DOHH2 (cell line): ENCODE data around the gene MUC5AC.

Experiments
- CTCF ChIP-seq: fragments of 200-600 bp; sonication (generic); IDR thresholded peaks from one replicate; pipeline ENCODE4 v1.5.1; 2014; ENCODE audit warnings: antibody characterized with exemption, mild to moderate bottlenecking, low read depth, low read length; ENCODE audit not compliant: poor library complexity, severe bottlenecking
- EZH2phosphoT487 ChIP-seq: fragments of 200-600 bp; sonication (generic); IDR thresholded peaks from 2 replicates; pipeline ENCODE4 v1.6.1; 2017; ENCODE audit warnings: borderline replicate concordance, mild to moderate bottlenecking, antibody characterized with exemption, low read length, moderate library complexity, mixed read lengths

DNA sequence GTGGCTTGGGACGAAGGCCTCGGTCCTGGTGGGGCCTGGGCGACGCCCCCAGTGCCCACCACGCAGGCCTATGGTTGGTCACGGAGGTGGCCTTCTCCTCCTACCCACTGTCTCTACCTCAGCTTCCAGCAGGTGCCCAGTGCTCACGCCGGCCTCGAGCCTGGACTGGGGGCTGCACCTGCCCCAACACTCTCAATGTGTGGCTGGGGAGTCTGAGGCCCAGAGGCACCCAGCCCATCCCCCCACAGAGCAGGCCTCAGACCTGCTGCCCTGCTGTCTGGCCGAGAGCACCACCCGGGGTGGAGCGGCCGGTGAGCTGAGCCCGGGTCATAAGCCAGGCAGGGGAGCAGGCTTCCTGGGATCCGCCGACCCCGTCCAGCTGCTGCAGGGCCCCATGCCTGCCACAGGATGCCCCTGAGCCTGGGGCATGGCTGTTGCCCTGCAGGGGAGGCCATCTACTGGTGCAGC is 28.6 kb upstream of the MUC5AC start:
- no peak for TF ChIP-seq CTCF
- TF ChIP-seq EZH2phosphoT487, result no peak
